Stomach (tissue), 9 donors: ENCODE measurements around the gene GSTM5. TPM values are rescaled to one million over a fixed set of nuclear protein-coding genes. Genes with fewer than 3 reads are reported as not detected.

Source experiments
- DNase-seq, 2 donors: peaks; one replicate each; pipeline versions ENCODE4 v3.0.0 to v3.0.0-alpha.2; 2013 to 2019
- H3K27ac ChIP-seq, 5 donors: fragments of 200-600 bp in 4 of 5; sonication (generic) in 4 of 5; one replicate each; pipeline ENCODE4 v1.5.1; 2013 to 2019; ENCODE audit warnings: mild to moderate bottlenecking in 1 of 5, moderate library complexity in 1 of 5
- H3K27me3 ChIP-seq, 3 donors: fragments of 200-600 bp; sonication (generic); one replicate each; pipeline ENCODE4 v1.5.1; 2017 to 2019; ENCODE audit warnings: mixed run types in 1 of 3
- H3K36me3 ChIP-seq, 4 donors: fragments of 200-600 bp; sonication (generic); 1 replicate in 3 of 4; 2 replicates in 1 of 4; pipeline ENCODE4 v1.5.1; 2016 to 2019
- H3K4me1 ChIP-seq, 4 donors: fragments of 200-600 bp; sonication (generic); one replicate each; pipeline ENCODE4 v1.5.1; 2016 to 2019
- H3K4me3 ChIP-seq, 4 donors: fragments of 200-600 bp; sonication (generic) in 3 of 4; one replicate each; pipeline ENCODE4 v1.5.1; 2016 to 2019; ENCODE audit warnings: mild to moderate bottlenecking in 1 of 4
- H3K9me3 ChIP-seq, 4 donors: fragments of 200-600 bp; sonication (generic); one replicate each; pipeline ENCODE4 v1.5.1; 2016 to 2019
- CTCF ChIP-seq, 7 experiments: fragments of 450-650 bp in 4 of 7; fragments of 200-600 bp in 3 of 7; sonication (generic) in 3 of 7; IDR thresholded peaks; one replicate each; pipeline ENCODE4 v1.5.1; 2016 to 2019; ENCODE audit warnings: antibody characterized with exemption in 7 of 7, control low read depth in 2 of 7, mild to moderate bottlenecking in 1 of 7
- EP300 ChIP-seq: sonication (generic); formaldehyde crosslinking; IDR thresholded peaks from one replicate; pipeline ENCODE4 v1.6.1; 2017; ENCODE audit warnings: antibody characterized with exemption
- POLR2A ChIP-seq, 4 donors: fragments of 450-650 bp; IDR thresholded peaks; one replicate each; pipeline ENCODE4 v1.6.1; 2016; ENCODE audit warnings: antibody characterized with exemption in 4 of 4, control low read depth in 2 of 4, mild to moderate bottlenecking in 1 of 4, moderate library complexity in 1 of 4
- POLR2AphosphoS5 ChIP-seq, 3 donors: sonication (generic); formaldehyde crosslinking; IDR thresholded peaks; one replicate each; pipeline ENCODE4 v1.6.1; 2016; ENCODE audit warnings: antibody characterized with exemption in 3 of 3
- WGBS, 5 donors: extraction: QIAGEN DNeasy Blood & Tissue Kit in 3 of 5; methylation state at CpG; one replicate each; pipeline versions ENCODE4 v1.1.5 to v1.1.7; 2013 to 2018; 5-methylcytosine and 5-hydroxymethylcytosine counted together
- intact Hi-C: fragments of 100-400 bp; cut with DNase I; formaldehyde crosslinking; loops from one replicate; pipeline ENCODE4 v1.15.1; 2023; ENCODE audit warnings: low total_unique reads
- polyA plus RNA-seq, 3 donors: library from polyadenylated mRNA; stranded (reverse); fragments of 200-250 nt; gene quantifications; one replicate each; pipeline ENCODE4 v1.2.3, GENCODE V29; 2013
- total RNA-seq, 5 donors: library from RNA; depleted of rRNA; stranded (reverse); fragments of >200 nt; gene quantifications; one replicate each; pipeline versions ENCODE4 v1.1.0 to v1.2.3, GENCODE V29; 2014 to 2016
- donor health status: healthy with polysubstance abuse.
- donor health status: Bipolar disorder and iron deficiency.
- donor health status: healthy.

The GSTM5 gene
- total and polyA plus RNA-seq, 8 donors = 1.4 to 35.6 (median 16.7) TPM; not detected in 2

GRCh38 chr1:109762821-109763645, 51.0 kb downstream of the GSTM5 start:
- Histone ChIP-seq H3K4me3 (peak overlapping the region in 3 of 4 donors; percentile 33 to 45 (median 36)), H3K36me3 (peaks cover 0 to 29% (median 10%) of the 10 kb centered on the region in 4 donors), H3K9me3 (no peaks in the 10 kb centered on the region), H3K4me1 (peaks cover 21 to 65% (median 33%) of the 10 kb centered on the region in 4 donors), H3K27ac (peak overlapping the region; percentile 65 to 89 (median 83)), H3K27me3 (no peaks in the 10 kb centered on the region)
- 61 to 74% (median 69%) methylated on average over 9 to 11 of the region's 11 CpGs for WGBS, 5 donors
- TF ChIP-seq POLR2A (IDR thresholded peaks at IDR 0.05) = no peak
- TF ChIP-seq POLR2AphosphoS5 (IDR thresholded peaks at IDR 0.05) = peak in 1 of 3 donors; percentile 57
- no peak for TF ChIP-seq CTCF (IDR thresholded peaks at IDR 0.05)
- TF ChIP-seq EP300 = no peak
- DNase-seq = peak; percentile 35 to 77
- intact Hi-C loops = no loop called here

GRCh38 chr1:109763646-109764415, 51.8 kb downstream of the GSTM5 start, which contains the start of gene EPS8L3:
Gene EPS8L3, minus strand, starts transcription at chr1:109763923. Its CDS starts 2,174 bp downstream, at chr1:109761749.
- intact Hi-C loops = no loop called here
- peak in 2 of 3 donors; percentile 80 to 81 for TF ChIP-seq POLR2AphosphoS5 (IDR thresholded peaks at IDR 0.05)
- TF ChIP-seq EP300 = no peak
- TF ChIP-seq POLR2A (IDR thresholded peaks at IDR 0.05) = peak in 1 of 4 donors; percentile 41
- no peak for TF ChIP-seq CTCF (IDR thresholded peaks at IDR 0.05)
- peak; percentile 80 to 92 for DNase-seq
- Histone ChIP-seq H3K27me3 (no peaks in the 10 kb centered on the region), H3K4me3 (peak within 1 kb of the TSS in 3 of 4 donors; percentile 33 to 45 (median 36)), H3K9me3 (no peaks in the 10 kb centered on the region), H3K4me1 (peaks cover 21 to 65% (median 33%) of the 10 kb centered on the region in 4 donors), H3K36me3 (peaks cover 0 to 21% (median 6%) of the 10 kb centered on the region in 4 donors), H3K27ac (peak within 1 kb of the TSS; percentile 65 to 89 (median 83))
- WGBS, 5 donors = 31 to 76% (median 42%) methylated on average over 4 to 11 of the region's 11 CpGs

GRCh38 chr1:109764561-109765482, 52.8 kb downstream of the GSTM5 start:
- H3K9me3 ChIP-seq = no peaks in the 10 kb centered on the region
- peaks cover 0 to 11% (median 1%) of the 10 kb centered on the region in 4 donors for H3K36me3 ChIP-seq
- peak overlapping the region; percentile 65 to 89 (median 82) for H3K27ac ChIP-seq
- H3K4me3 ChIP-seq = no peak overlapping the region
- WGBS, 5 donors = 88 to 95% (median 94%) methylated on average over 13 of the region's 13 CpGs
- DNase-seq = peak in 1 of 2 donors; percentile 24
- TF ChIP-seq POLR2AphosphoS5 (IDR thresholded peaks at IDR 0.05) = no peak
- no peak for TF ChIP-seq CTCF (IDR thresholded peaks at IDR 0.05)
- no peak for TF ChIP-seq EP300
- TF ChIP-seq POLR2A (IDR thresholded peaks at IDR 0.05) = no peak
- no peaks in the 10 kb centered on the region for H3K27me3 ChIP-seq
- intact Hi-C loops = no loop called here
- peaks cover 21 to 65% (median 33%) of the 10 kb centered on the region in 4 donors for H3K4me1 ChIP-seq
